OCI-LY1 (cell line): ENCODE results near the gene MCF2L2.

Experiments used
- H2AFZ ChIP-seq: fragments of 200-600 bp; sonication (generic), shearing (Covaris generic); 2 replicates; pipeline ENCODE4 v1.6.0; 2014; ENCODE audit warnings: antibody characterized with exemption, mild to moderate bottlenecking, low read length
- H3F3A ChIP-seq: fragments of 200-600 bp; sonication (generic), shearing (Covaris generic); 2 replicates; pipeline ENCODE4 v1.6.0; 2014; ENCODE audit warnings: mild to moderate bottlenecking, antibody characterized with exemption, low read length, moderate library complexity; ENCODE audit not compliant: insufficient read depth
- H3K27ac ChIP-seq: fragments of 200-600 bp; sonication (generic); 2 replicates; pipeline ENCODE4 v1.5.1; 2014; ENCODE audit warnings: low read length, mixed run types, mild to moderate bottlenecking, low read depth; ENCODE audit not compliant: poor library complexity, severe bottlenecking
- H3K27me3 ChIP-seq: fragments of 200-600 bp; sonication (generic); 2 replicates; pipeline ENCODE4 v1.6.0; 2014; ENCODE audit warnings: antibody characterized with exemption, mild to moderate bottlenecking, low read length, moderate library complexity; ENCODE audit not compliant: insufficient read depth
- H3K36me3 ChIP-seq: fragments of 200-600 bp; sonication (generic); 2 replicates; pipeline ENCODE4 v1.6.1; 2014; ENCODE audit warnings: mild to moderate bottlenecking, antibody characterized with exemption, low read length, moderate library complexity, mixed read lengths; ENCODE audit not compliant: insufficient read depth
- H3K4me1 ChIP-seq: fragments of 200-600 bp; sonication (generic); 2 replicates; pipeline ENCODE4 v1.5.1; 2014; ENCODE audit warnings: mild to moderate bottlenecking, low read length, moderate library complexity; ENCODE audit not compliant: insufficient read depth, severe bottlenecking
- H3K4me2 ChIP-seq: fragments of 200-600 bp; sonication (generic), shearing (Covaris generic); 2 replicates; pipeline ENCODE4 v1.6.1; 2014; ENCODE audit warnings: low read length
- H3K4me3 ChIP-seq: fragments of 200-600 bp; sonication (generic); 2 replicates; pipeline ENCODE4 v1.5.1; 2014; ENCODE audit warnings: low read length, low read depth, mild to moderate bottlenecking, mixed read lengths; ENCODE audit not compliant: poor library complexity, severe bottlenecking
- H3K79me2 ChIP-seq: fragments of 200-600 bp; shearing (Covaris generic); 2 replicates; pipeline ENCODE4 v1.6.1; 2016; ENCODE audit warnings: mixed run types, low read length, mixed read lengths; ENCODE audit not compliant: insufficient read depth
- H3K9ac ChIP-seq: fragments of 200-600 bp; sonication (generic), shearing (Covaris generic); 2 replicates; pipeline ENCODE4 v1.6.1; 2014; ENCODE audit warnings: mild to moderate bottlenecking, low read length, mixed read lengths
- H3K9me2 ChIP-seq: fragments of 200-600 bp; sonication (generic), shearing (Covaris generic); 2 replicates; pipeline ENCODE4 v1.6.1; 2014; ENCODE audit warnings: low read depth, mild to moderate bottlenecking, low read length, mixed read lengths
- H3K9me3 ChIP-seq: fragments of 200-600 bp; shearing (Covaris generic); 2 replicates; pipeline ENCODE4 v1.6.1; 2014; ENCODE audit warnings: low read length, mixed read lengths
- H4K20me1 ChIP-seq: fragments of 200-600 bp; sonication (generic), shearing (Covaris generic); 2 replicates; pipeline ENCODE4 v1.6.0; 2016; ENCODE audit warnings: mild to moderate bottlenecking, low read length; ENCODE audit not compliant: insufficient read depth
- EZH2 ChIP-seq: fragments of 200-600 bp; sonication (generic), shearing (Covaris generic); IDR thresholded peaks from 2 replicates; pipeline ENCODE4 v1.8.0; 2017; ENCODE audit warnings: borderline replicate concordance, mixed run types, mild to moderate bottlenecking, antibody characterized with exemption, low read length, moderate library complexity, mixed read lengths
- TF ChIP-seq, protein P1 (sequence below): fragments of 200-600 bp; sonication (generic), shearing (Covaris generic); IDR thresholded peaks from 2 replicates; pipeline ENCODE4 v1.5.1; 2017; ENCODE audit warnings: mild to moderate bottlenecking, antibody characterized with exemption, low read length, moderate library complexity, mixed read lengths

Gene MCF2L2

DNA sequence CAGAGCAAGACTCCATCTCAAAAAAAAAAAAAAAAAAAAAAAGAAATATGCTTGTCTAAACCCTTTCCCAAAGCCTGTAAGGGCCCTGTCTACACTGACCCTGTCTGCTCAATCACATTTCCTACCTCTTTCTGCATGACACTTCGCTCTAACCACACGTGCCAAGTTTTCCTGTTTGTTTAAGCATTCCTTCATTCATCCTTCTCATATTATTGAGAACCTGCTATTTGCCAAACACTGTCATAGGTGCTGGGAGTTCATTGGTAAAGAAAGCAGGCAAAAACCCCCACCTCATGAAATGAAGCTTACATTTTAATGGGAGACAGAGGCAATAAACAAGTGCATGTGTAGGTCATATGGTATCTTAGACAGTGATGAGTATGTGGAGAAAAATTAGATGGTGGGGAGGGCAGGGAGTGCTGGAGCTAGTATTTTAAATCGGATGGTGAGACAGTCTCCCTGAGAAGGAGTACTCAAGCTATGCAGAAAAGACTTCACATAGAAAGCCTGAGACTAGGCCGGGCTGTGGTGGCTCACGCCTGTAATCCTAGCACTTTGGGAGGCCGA lies 127.3 kb downstream of the MCF2L2 start:
- Histone ChIP-seq H3K4me2 (no peak overlapping the region), H4K20me1 (no peaks in the 10 kb centered on the region), H3F3A (no peaks in the 10 kb centered on the region), H3K9ac (no peak overlapping the region), H3K9me2 (no peaks in the 10 kb centered on the region), H2AFZ (no peak overlapping the region), H3K9me3 (no peaks in the 10 kb centered on the region), H3K27me3 (peaks cover 8% of the 10 kb centered on the region; the same call in 1 of the 2 replicates), H3K79me2 (no peaks in the 10 kb centered on the region), H3K36me3 (no peaks in the 10 kb centered on the region), H3K27ac (no peak overlapping the region), H3K4me3 (no peak overlapping the region), H3K4me1 (no peaks in the 10 kb centered on the region)
- no peak for TF ChIP-seq EZH2
- TF ChIP-seq, protein P1, sequence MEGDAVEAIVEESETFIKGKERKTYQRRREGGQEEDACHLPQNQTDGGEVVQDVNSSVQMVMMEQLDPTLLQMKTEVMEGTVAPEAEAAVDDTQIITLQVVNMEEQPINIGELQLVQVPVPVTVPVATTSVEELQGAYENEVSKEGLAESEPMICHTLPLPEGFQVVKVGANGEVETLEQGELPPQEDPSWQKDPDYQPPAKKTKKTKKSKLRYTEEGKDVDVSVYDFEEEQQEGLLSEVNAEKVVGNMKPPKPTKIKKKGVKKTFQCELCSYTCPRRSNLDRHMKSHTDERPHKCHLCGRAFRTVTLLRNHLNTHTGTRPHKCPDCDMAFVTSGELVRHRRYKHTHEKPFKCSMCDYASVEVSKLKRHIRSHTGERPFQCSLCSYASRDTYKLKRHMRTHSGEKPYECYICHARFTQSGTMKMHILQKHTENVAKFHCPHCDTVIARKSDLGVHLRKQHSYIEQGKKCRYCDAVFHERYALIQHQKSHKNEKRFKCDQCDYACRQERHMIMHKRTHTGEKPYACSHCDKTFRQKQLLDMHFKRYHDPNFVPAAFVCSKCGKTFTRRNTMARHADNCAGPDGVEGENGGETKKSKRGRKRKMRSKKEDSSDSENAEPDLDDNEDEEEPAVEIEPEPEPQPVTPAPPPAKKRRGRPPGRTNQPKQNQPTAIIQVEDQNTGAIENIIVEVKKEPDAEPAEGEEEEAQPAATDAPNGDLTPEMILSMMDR, result no peak

DNA sequence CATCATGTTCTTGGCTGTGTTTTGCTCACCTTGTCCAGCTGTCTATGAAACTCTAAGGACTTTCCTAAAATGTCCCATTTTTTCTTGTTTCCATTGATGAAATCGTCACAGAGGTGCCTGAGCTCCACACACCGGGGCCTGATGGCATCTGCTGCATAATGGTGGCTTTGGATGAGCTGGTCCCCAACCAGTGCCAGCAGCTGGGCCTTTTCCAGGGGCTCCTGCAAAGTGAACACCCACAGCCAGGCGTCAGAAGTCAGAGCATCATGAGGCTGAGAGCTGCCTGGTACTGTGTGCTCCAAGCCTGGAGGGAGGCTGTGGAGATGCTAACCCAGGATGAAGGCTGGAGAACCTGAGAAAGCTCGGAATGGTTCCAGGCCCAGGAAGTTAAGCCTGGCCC lies 128.4 kb downstream of the MCF2L2 start:
- no peak for TF ChIP-seq EZH2
- TF ChIP-seq, protein P1, result no peak
- peaks cover 8% of the 10 kb centered on the region; the same call in 1 of the 2 replicates for H3K27me3 ChIP-seq
- H3K4me3 ChIP-seq, result no peak overlapping the region
- H3K79me2 ChIP-seq, result no peaks in the 10 kb centered on the region
- H3K9me3 ChIP-seq, result no peaks in the 10 kb centered on the region
- no peaks in the 10 kb centered on the region for H3K4me1 ChIP-seq
- no peak overlapping the region for H3K27ac ChIP-seq
- no peaks in the 10 kb centered on the region for H3K9me2 ChIP-seq
- H4K20me1 ChIP-seq, result no peaks in the 10 kb centered on the region
- H3K9ac ChIP-seq, result no peak overlapping the region
- H3F3A ChIP-seq, result no peaks in the 10 kb centered on the region
- H2AFZ ChIP-seq, result no peak overlapping the region
- no peak overlapping the region for H3K4me2 ChIP-seq
- H3K36me3 ChIP-seq, result no peaks in the 10 kb centered on the region

- Histone ChIP-seq H3K4me2 (no peak overlapping the region), H2AFZ (no peak overlapping the region), H3K27ac (no peak overlapping the region), H4K20me1 (no peaks in the 10 kb centered on the region), H3K4me3 (no peak overlapping the region), H3F3A (no peaks in the 10 kb centered on the region), H3K27me3 (peaks cover 4% of the 10 kb centered on the region; the same call in 1 of the 2 replicates), H3K9me3 (no peaks in the 10 kb centered on the region), H3K36me3 (no peaks in the 10 kb centered on the region), H3K79me2 (no peaks in the 10 kb centered on the region), H3K9ac (no peak overlapping the region), H3K9me2 (no peaks in the 10 kb centered on the region), H3K4me1 (no peaks in the 10 kb centered on the region)
- TF ChIP-seq, protein P1, result no peak
- TF ChIP-seq EZH2, result no peak
These were observed 129.7 kb downstream of the MCF2L2 start for GRCh38 chr3:183298701-183299153.
